ENCODE results near the gene CFAP90. TPM values are rescaled to one million over a fixed set of nuclear protein-coding genes. Genes with fewer than 3 reads are reported as not detected.

CFAP90 gene
- total RNA-seq: not detected
- not detected for polyA plus RNA-seq (2013, experiment 1 of 2)
- not detected for polyA plus RNA-seq (2013, experiment 2 of 2)
- total RNA-seq: 0 to 0.19 (median 0) reads per million in 172 experiments

GRCh38 chr5:7850395-7851239, at the start of gene CFAP90:
TSS of gene CFAP90 (minus strand) at chr5:7851133. CDS start at chr5:7851021, 112 bp downstream.
- ChIA-PET CTCF (interaction anchor here (1.2 to 1.8 kb wide), 3 partner anchors 10 to 34 kb away, joined by 3 to 6 read pairs (median 3); no protein-coding TSS in a partner anchor), POLR2A (interaction anchor here (1.0 to 2.2 kb wide), 3 partner anchors 19 to 1218 kb away, joined by 3 to 17 read pairs (median 4); partner anchors contain the start of genes FASTKD3, MTRR, NSUN2 and SRD5A1)
- Histone ChIP-seq H3K9me3 (ENCODE audit: control insufficient read depth in 1 of 2, insufficient read depth in 1 of 2, low read length in 2 of 2) (peaks cover 0 to 9% of the 10 kb centered on the region in 2 experiments), H3K4me1 (ENCODE audit: insufficient read depth, low read length) (peaks cover 29% of the 10 kb centered on the region), H3K36me3 (ENCODE audit: insufficient read depth, low read length) (no peaks in the 10 kb centered on the region), H3K27me3 (ENCODE audit: control insufficient read depth in 1 of 2, insufficient read depth in 2 of 2, low read length in 2 of 2) (peaks cover 11 to 16% of the 10 kb centered on the region in 2 experiments), H3K27ac (ENCODE audit: low read depth in 1 of 2, low read length in 2 of 2) (no peak within 1 kb of the TSS), H3K4me3 (ENCODE audit: low read length) (peak within 1 kb of the TSS; percentile 49)
- ATAC-seq (ENCODE audit: poor library complexity) (peak; percentile 81), DNase-seq (peak in 10 of 14 experiments; percentile 4 to 72 (median 39))
- no peaks in the 10 kb centered on the region for H3K9me3 Mint-ChIP-seq
- intact Hi-C loops (cut with DNase I, micrococcal nuclease): loop anchor here (2.0 to 10.0 kb wide), 3 partner anchors 18 to 1086 kb away; partner anchors contain the start of genes FASTKD3 (in 1 of the 2) and MTRR (in 1 of the 2)
- peak; percentile 22 for TF ChIP-seq CTCF (IDR thresholded peaks at IDR 0.05)
- peak within 1 kb of the TSS; percentile 92 for H3K4me3 Mint-ChIP-seq
- no peaks in the 10 kb centered on the region for H3K36me3 Mint-ChIP-seq (ENCODE audit: low read depth)
- H3K4me1 Mint-ChIP-seq (ENCODE audit: low read depth): peaks cover 23% of the 10 kb centered on the region
- peak within 1 kb of the TSS; percentile 27 for H3K27ac Mint-ChIP-seq
- peaks cover 28% of the 10 kb centered on the region for H3K27me3 Mint-ChIP-seq

GRCh38 chr5:7897014-7897600, 46.2 kb upstream of the CFAP90 start:
- ChIA-PET POLR2A (no interaction called here), CTCF (no interaction called here)
- Mint-ChIP-seq H3K9me3 (no peaks in the 10 kb centered on the region), H3K4me3 (no peak overlapping the region), H3K36me3 (ENCODE audit: low read depth) (peaks cover 95% of the 10 kb centered on the region), H3K27ac (no peak overlapping the region), H3K4me1 (ENCODE audit: low read depth) (no peaks in the 10 kb centered on the region), H3K27me3 (no peaks in the 10 kb centered on the region)
- ATAC-seq (ENCODE audit: poor library complexity) (peak; percentile 49), DNase-seq (peak in 6 of 14 experiments; percentile 6 to 51 (median 26))
- Histone ChIP-seq H3K27ac (ENCODE audit: low read depth in 1 of 2, low read length in 2 of 2) (no peak overlapping the region), H3K4me3 (ENCODE audit: low read length) (no peak overlapping the region), H3K36me3 (ENCODE audit: insufficient read depth, low read length) (peaks cover 92% of the 10 kb centered on the region), H3K27me3 (ENCODE audit: control insufficient read depth in 1 of 2, insufficient read depth in 2 of 2, low read length in 2 of 2) (no peaks in the 10 kb centered on the region), H3K9me3 (ENCODE audit: control insufficient read depth in 1 of 2, insufficient read depth in 1 of 2, low read length in 2 of 2) (no peaks in the 10 kb centered on the region), H3K4me1 (ENCODE audit: insufficient read depth, low read length) (no peaks in the 10 kb centered on the region)
- intact Hi-C loops (cut with DNase I, micrococcal nuclease): no loop called here
- peak; percentile 37 for TF ChIP-seq CTCF (IDR thresholded peaks at IDR 0.05)

- Mint-ChIP-seq H3K9me3 (no peaks in the 10 kb centered on the region), H3K4me3 (no peak overlapping the region), H3K27me3 (no peaks in the 10 kb centered on the region), H3K36me3 (ENCODE audit: low read depth) (peaks cover 95% of the 10 kb centered on the region), H3K27ac (no peak overlapping the region), H3K4me1 (ENCODE audit: low read depth) (no peaks in the 10 kb centered on the region)
- intact Hi-C loops (cut with DNase I, micrococcal nuclease): no loop called here
- Histone ChIP-seq H3K36me3 (ENCODE audit: insufficient read depth, low read length) (peaks cover 89% of the 10 kb centered on the region), H3K4me1 (ENCODE audit: insufficient read depth, low read length) (no peaks in the 10 kb centered on the region), H3K4me3 (ENCODE audit: low read length) (no peak overlapping the region), H3K27me3 (ENCODE audit: control insufficient read depth in 1 of 2, insufficient read depth in 2 of 2, low read length in 2 of 2) (no peaks in the 10 kb centered on the region), H3K27ac (ENCODE audit: low read depth in 1 of 2, low read length in 2 of 2) (no peak overlapping the region), H3K9me3 (ENCODE audit: control insufficient read depth in 1 of 2, insufficient read depth in 1 of 2, low read length in 2 of 2) (no peaks in the 10 kb centered on the region)
- ChIA-PET CTCF (no interaction called here), POLR2A (no interaction called here)
- no peak for ATAC-seq (ENCODE audit: poor library complexity)
- DNase-seq: no peak
- TF ChIP-seq CTCF (IDR thresholded peaks at IDR 0.05): no peak
Measured at GRCh38 chr5:7894860-7895259, 43.9 kb upstream of the CFAP90 start.
